HCT116 (cell line): ENCODE data around the gene KLHL6. TPM values are rescaled to one million over a fixed set of nuclear protein-coding genes. Genes with fewer than 3 reads are reported as not detected.

Experiments
- ATAC-seq: fragments of 200-7000 bp; cut with Tn5 transposase; 2 replicates; pipeline ENCODE4 v1.9.1; 2020; ENCODE audit warnings: mild to moderate bottlenecking, moderate library complexity
- BruUV-seq: library from RNA; stranded (reverse); fragments of 400-500 nt; replicated peaks from 2 replicates; lab custom pipeline; 2021; lab: Mats Ljungman, UMichigan
- CTCF ChIA-PET: fragments of 300-600 bp; sonication (Branson Sonifier 250); formaldehyde crosslinking; loops from one replicate; lab custom pipeline; 2021; ENCODE audit warnings: antibody characterized with exemption; lab: Charles Lee
- POLR2A ChIA-PET: fragments of 300-600, 350-600 bp; sonication (Branson Sonifier 250); formaldehyde crosslinking; loops from one replicate; lab custom pipeline; 2021; ENCODE audit warnings: antibody characterized with exemption; lab: Charles Lee
- RAD21 ChIA-PET, 2 experiments: fragments of 300-600 bp; sonication (Branson Sonifier 250); formaldehyde crosslinking; loops; one replicate each; lab custom pipeline; 2023; ENCODE audit warnings: low total read pairs in 2 of 2; ENCODE audit not compliant: uncharacterized antibody in 2 of 2, unreplicated experiment in 2 of 2, low non-redundant PET in 1 of 2; lab: Charles Lee
- DNase-seq: peaks from one replicate; pipeline ENCODE4 v3.0.0-alpha.2; 2010; ENCODE audit warnings: low read depth, low spot score
- H2AFZ ChIP-seq: fragments of 200-600 bp; shearing (Covaris generic), sonication (generic); 2 replicates; pipeline ENCODE4 v1.6.1; 2017; ENCODE audit warnings: low read depth, mixed run types, mixed read lengths, antibody characterized with exemption, low read length; ENCODE audit not compliant: poor library complexity, severe bottlenecking
- H3K27ac ChIP-seq: 2 replicates; pipeline ENCODE4 v1.5.1; 2012; ENCODE audit warnings: low read depth, low read length
- H3K27me3 ChIP-seq: fragments of 200-600 bp; sonication (generic); 2 replicates; pipeline ENCODE4 v1.6.1; 2016; ENCODE audit warnings: mixed run types, low read length, mixed read lengths; ENCODE audit not compliant: insufficient read depth
- H3K36me3 ChIP-seq, 2 experiments: fragments of 200-500 bp in 1 of 2; fragments of 200-600 bp in 1 of 2; sonication (Bioruptor generic) in 1 of 2; sonication (generic) in 1 of 2; 2 replicates each; pipeline versions ENCODE4 v1.5.1 to v1.6.1; 2014 to 2016; ENCODE audit warnings: low read length in 2 of 2, inconsistent platforms in 1 of 2, mixed read lengths in 1 of 2, mixed run types in 1 of 2; ENCODE audit not compliant: insufficient read depth in 2 of 2, control insufficient read depth in 1 of 2
- H3K4me1 ChIP-seq, 2 experiments: fragments of 200-600 bp in 1 of 2; sonication (generic) in 1 of 2; 2 replicates each; pipeline versions ENCODE4 v1.5.1 to v1.6.1; 2012 to 2017; ENCODE audit warnings: low read length in 2 of 2, inconsistent platforms in 1 of 2, mild to moderate bottlenecking in 1 of 2, mixed read lengths in 1 of 2, mixed run types in 1 of 2, moderate library complexity in 1 of 2; ENCODE audit not compliant: insufficient read depth in 2 of 2, control insufficient read depth in 1 of 2
- H3K4me2 ChIP-seq: fragments of 200-600 bp; sonication (generic); 2 replicates; pipeline ENCODE4 v1.6.1; 2017; ENCODE audit warnings: mixed run types, low read length, mixed read lengths
- H3K4me3 ChIP-seq, 2 experiments: fragments of 200-600 bp in 1 of 2; sonication (generic) in 1 of 2; replicated peaks in 1 of 2; 2 replicates each; pipeline ENCODE4 v1.5.1; 2011 to 2016; ENCODE audit warnings: low read length in 2 of 2, control low read depth in 1 of 2, low read depth in 1 of 2, mild to moderate bottlenecking in 1 of 2, mixed read lengths in 1 of 2, mixed run types in 1 of 2
- H3K79me2 ChIP-seq: fragments of 200-600 bp; sonication (generic); 2 replicates; pipeline ENCODE4 v1.6.1; 2017; ENCODE audit warnings: mild to moderate bottlenecking, mixed run types, low read length, moderate library complexity, mixed read lengths; ENCODE audit not compliant: insufficient read depth
- H3K9ac ChIP-seq: fragments of 200-600 bp; sonication (generic); 2 replicates; pipeline ENCODE4 v1.6.1; 2016; ENCODE audit warnings: low read length, mixed read lengths
- H3K9me2 ChIP-seq: fragments of 200-600 bp; sonication (generic), shearing (Covaris generic); 2 replicates; pipeline ENCODE4 v1.6.1; 2017; ENCODE audit warnings: mixed run types, mild to moderate bottlenecking, moderate library complexity; ENCODE audit not compliant: insufficient read depth
- H3K9me3 ChIP-seq, 2 experiments: fragments of 200-500 bp in 1 of 2; fragments of 200-600 bp in 1 of 2; sonication (Bioruptor generic) in 1 of 2; sonication (generic) in 1 of 2; 2 replicates each; pipeline ENCODE4 v1.6.1; 2014 to 2017; ENCODE audit warnings: low read length in 2 of 2, mixed read lengths in 2 of 2, inconsistent platforms in 1 of 2, low read depth in 1 of 2, mild to moderate bottlenecking in 1 of 2, mixed run types in 1 of 2, moderate library complexity in 1 of 2; ENCODE audit not compliant: control insufficient read depth in 1 of 2, insufficient read depth in 1 of 2
- H4K20me1 ChIP-seq: fragments of 200-600 bp; sonication (generic), shearing (Covaris generic); 2 replicates; pipeline ENCODE4 v1.6.1; 2017; ENCODE audit warnings: mixed run types, mild to moderate bottlenecking, moderate library complexity; ENCODE audit not compliant: insufficient read depth
- CBX3 ChIP-seq: IDR thresholded peaks from 2 replicates; pipeline ENCODE4 v1.6.1; 2012; ENCODE audit warnings: low read depth
- CEBPB ChIP-seq: IDR thresholded peaks from 2 replicates; pipeline ENCODE4 v1.6.1; 2012; ENCODE audit warnings: low read depth
- EGR1 ChIP-seq: IDR thresholded peaks from 2 replicates; pipeline ENCODE4 v1.6.1; 2012; ENCODE audit warnings: low read depth
- ELF1 ChIP-seq: IDR thresholded peaks from 2 replicates; pipeline ENCODE4 v1.6.1; 2012; ENCODE audit warnings: low read depth, borderline replicate concordance
- EZH2 ChIP-seq: fragments of 200-600 bp; sonication (generic); IDR thresholded peaks from 2 replicates; pipeline ENCODE4 v1.6.1; 2017; ENCODE audit warnings: antibody characterized with exemption, mixed run types
- FOSL1 ChIP-seq: IDR thresholded peaks from 2 replicates; pipeline ENCODE4 v1.6.1; 2012; ENCODE audit warnings: low read depth
- JUND ChIP-seq: IDR thresholded peaks from 2 replicates; pipeline ENCODE4 v1.6.1; 2012
- POLR2A ChIP-seq: IDR thresholded peaks from 2 replicates; pipeline ENCODE4 v1.7.0; 2011; ENCODE audit warnings: borderline replicate concordance; ENCODE audit not compliant: insufficient read depth, insufficient read length; ENCODE audit errors: extremely low read depth
- POLR2AphosphoS5 ChIP-seq: IDR thresholded peaks from 2 replicates; pipeline ENCODE4 v1.6.1; 2011; ENCODE audit warnings: mild to moderate bottlenecking, low read depth, low read length, moderate library complexity
- RAD21 ChIP-seq: IDR thresholded peaks from 2 replicates; pipeline ENCODE4 v1.6.1; 2012; ENCODE audit warnings: low read depth, mild to moderate bottlenecking
- SIN3A ChIP-seq: IDR thresholded peaks from 2 replicates; pipeline ENCODE4 v1.6.1; 2012; ENCODE audit warnings: low read depth
- SRF ChIP-seq: IDR thresholded peaks from 2 replicates; pipeline ENCODE4 v1.6.1; 2012; ENCODE audit warnings: low read depth
- TCF7L2 ChIP-seq: IDR thresholded peaks from 2 replicates; pipeline ENCODE4 v1.7.0; 2011; ENCODE audit warnings: borderline replicate concordance, inconsistent platforms; ENCODE audit not compliant: insufficient read depth, insufficient read length; ENCODE audit errors: extremely low read depth
- YY1 ChIP-seq: IDR thresholded peaks from 2 replicates; pipeline ENCODE4 v1.6.1; 2011; ENCODE audit warnings: low read length, low read depth, moderate library complexity, mild to moderate bottlenecking; ENCODE audit not compliant: insufficient replicate concordance; ENCODE audit errors: extremely low read depth
- ZFX ChIP-seq: fragments of 450-650 bp; IDR thresholded peaks from 2 replicates; pipeline ENCODE4 v1.6.1; 2017
- ZNF274 ChIP-seq: fragments of 200-500 bp; sonication (Bioruptor generic); IDR thresholded peaks from 2 replicates; pipeline ENCODE4 v1.6.1; 2014; ENCODE audit warnings: mild to moderate bottlenecking, low read depth, low read length, inconsistent platforms
- intact Hi-C: fragments of 100-400 bp; cut with micrococcal nuclease; formaldehyde crosslinking; loops from 2 replicates; pipeline ENCODE4 v1.10.0; 2022
- total RNA-seq: library from RNA; stranded (reverse); gene quantifications from one replicate; pipeline ENCODE4 v1.2.1, GENCODE V29; 2021; ENCODE audit not compliant: unreplicated experiment
- TF ChIP-seq, protein P1 (sequence below): IDR thresholded peaks from 2 replicates; pipeline ENCODE4 v1.6.1; 2012; ENCODE audit warnings: low read depth
- TF ChIP-seq, protein P2 (sequence below): IDR thresholded peaks from 2 replicates; pipeline ENCODE4 v1.6.1; 2012
- TF ChIP-seq, protein P3 (sequence below): IDR thresholded peaks from 2 replicates; pipeline ENCODE4 v1.6.1; 2012

The KLHL6 gene
- total RNA-seq, 1 experiment from 2014 or later = 0.15 TPM

DNA sequence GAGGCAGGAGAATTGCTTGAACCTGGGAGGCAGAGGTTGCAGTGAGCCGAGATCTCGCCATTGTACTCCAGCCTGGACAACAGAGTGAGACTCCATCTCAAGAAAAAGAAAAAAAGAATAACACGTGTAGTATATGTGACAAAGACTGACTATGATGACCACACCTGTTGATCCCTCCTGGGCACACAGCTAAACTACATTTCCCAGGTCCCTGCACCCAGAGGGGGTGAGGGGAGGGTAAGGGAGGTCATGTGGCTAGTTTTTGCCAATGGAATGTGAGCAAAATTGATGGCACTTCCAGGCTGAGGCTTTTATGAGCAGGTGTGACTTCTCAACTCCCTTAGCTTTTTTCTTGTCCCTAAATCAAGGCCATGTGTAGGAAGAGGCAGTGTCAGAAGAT, 58.2 kb downstream of the KLHL6 start:
- no TSS peak for BruUV-seq
- POLR2A ChIA-PET = no interaction called here
- intact Hi-C loops = no loop called here

GRCh38 chr3:183496311-183496710, 59.2 kb downstream of the KLHL6 start:
- no peaks in the 10 kb centered on the region for H3K36me3 ChIP-seq
- no peak for ATAC-seq
- H3K9me2 ChIP-seq = no peaks in the 10 kb centered on the region
- RAD21 ChIA-PET = no interaction called here
- H2AFZ ChIP-seq = no peak overlapping the region
- DNase-seq = no peak
- H4K20me1 ChIP-seq = no peaks in the 10 kb centered on the region
- POLR2A ChIA-PET = no interaction called here
- CTCF ChIA-PET = no interaction called here
- intact Hi-C loops = no loop called here
- H3K79me2 ChIP-seq = no peaks in the 10 kb centered on the region
- H3K4me2 ChIP-seq = no peak overlapping the region
- H3K27me3 ChIP-seq = no peaks in the 10 kb centered on the region
- no peak overlapping the region for H3K27ac ChIP-seq
- no peaks in the 10 kb centered on the region for H3K4me1 ChIP-seq
- no peak overlapping the region for H3K9ac ChIP-seq
- no peak overlapping the region for H3K4me3 ChIP-seq
- no peaks in the 10 kb centered on the region for H3K9me3 ChIP-seq
- no TSS peak for BruUV-seq
- TF ChIP-seq POLR2A (no peak), ZNF274 (no peak), ZFX (no peak), SIN3A (no peak), YY1 (no peak), ELF1 (no peak), POLR2AphosphoS5 (no peak), CEBPB (no peak), JUND (no peak), EGR1 (no peak)
- TF ChIP-seq, protein P1, sequence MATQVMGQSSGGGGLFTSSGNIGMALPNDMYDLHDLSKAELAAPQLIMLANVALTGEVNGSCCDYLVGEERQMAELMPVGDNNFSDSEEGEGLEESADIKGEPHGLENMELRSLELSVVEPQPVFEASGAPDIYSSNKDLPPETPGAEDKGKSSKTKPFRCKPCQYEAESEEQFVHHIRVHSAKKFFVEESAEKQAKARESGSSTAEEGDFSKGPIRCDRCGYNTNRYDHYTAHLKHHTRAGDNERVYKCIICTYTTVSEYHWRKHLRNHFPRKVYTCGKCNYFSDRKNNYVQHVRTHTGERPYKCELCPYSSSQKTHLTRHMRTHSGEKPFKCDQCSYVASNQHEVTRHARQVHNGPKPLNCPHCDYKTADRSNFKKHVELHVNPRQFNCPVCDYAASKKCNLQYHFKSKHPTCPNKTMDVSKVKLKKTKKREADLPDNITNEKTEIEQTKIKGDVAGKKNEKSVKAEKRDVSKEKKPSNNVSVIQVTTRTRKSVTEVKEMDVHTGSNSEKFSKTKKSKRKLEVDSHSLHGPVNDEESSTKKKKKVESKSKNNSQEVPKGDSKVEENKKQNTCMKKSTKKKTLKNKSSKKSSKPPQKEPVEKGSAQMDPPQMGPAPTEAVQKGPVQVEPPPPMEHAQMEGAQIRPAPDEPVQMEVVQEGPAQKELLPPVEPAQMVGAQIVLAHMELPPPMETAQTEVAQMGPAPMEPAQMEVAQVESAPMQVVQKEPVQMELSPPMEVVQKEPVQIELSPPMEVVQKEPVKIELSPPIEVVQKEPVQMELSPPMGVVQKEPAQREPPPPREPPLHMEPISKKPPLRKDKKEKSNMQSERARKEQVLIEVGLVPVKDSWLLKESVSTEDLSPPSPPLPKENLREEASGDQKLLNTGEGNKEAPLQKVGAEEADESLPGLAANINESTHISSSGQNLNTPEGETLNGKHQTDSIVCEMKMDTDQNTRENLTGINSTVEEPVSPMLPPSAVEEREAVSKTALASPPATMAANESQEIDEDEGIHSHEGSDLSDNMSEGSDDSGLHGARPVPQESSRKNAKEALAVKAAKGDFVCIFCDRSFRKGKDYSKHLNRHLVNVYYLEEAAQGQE = no peak
- TF ChIP-seq, protein P2, sequence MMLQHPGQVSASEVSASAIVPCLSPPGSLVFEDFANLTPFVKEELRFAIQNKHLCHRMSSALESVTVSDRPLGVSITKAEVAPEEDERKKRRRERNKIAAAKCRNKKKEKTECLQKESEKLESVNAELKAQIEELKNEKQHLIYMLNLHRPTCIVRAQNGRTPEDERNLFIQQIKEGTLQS = no peak

More for the DNA sequence above, 58.2 kb downstream of the KLHL6 start:
- CTCF ChIA-PET = no interaction called here
- Histone ChIP-seq H3K27me3 (no peaks in the 10 kb centered on the region), H3K79me2 (no peaks in the 10 kb centered on the region), H3K36me3 (no peaks in the 10 kb centered on the region), H3K4me2 (no peak overlapping the region), H3K27ac (no peak overlapping the region), H3K9me3 (no peaks in the 10 kb centered on the region), H2AFZ (no peak overlapping the region), H4K20me1 (no peaks in the 10 kb centered on the region), H3K4me3 (no peak overlapping the region), H3K4me1 (no peaks in the 10 kb centered on the region), H3K9me2 (no peaks in the 10 kb centered on the region), H3K9ac (no peak overlapping the region)
- peak; percentile 55; the same call in 1 of the 2 replicates for ATAC-seq
- RAD21 ChIA-PET = no interaction called here
- DNase-seq = no peak
- TF ChIP-seq TCF7L2 (no peak), CBX3 (no peak), POLR2AphosphoS5 (no peak), ELF1 (no peak), EZH2 (no peak), RAD21 (no peak), SRF (no peak), FOSL1 (no peak), POLR2A (no peak), JUND (no peak), ZNF274 (no peak)
- TF ChIP-seq, protein P3, sequence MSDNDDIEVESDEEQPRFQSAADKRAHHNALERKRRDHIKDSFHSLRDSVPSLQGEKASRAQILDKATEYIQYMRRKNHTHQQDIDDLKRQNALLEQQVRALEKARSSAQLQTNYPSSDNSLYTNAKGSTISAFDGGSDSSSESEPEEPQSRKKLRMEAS = no peak
